PC-3 (cell line): ENCODE results near the gene REG3G. TPM values are rescaled to one million over a fixed set of nuclear protein-coding genes. Genes with fewer than 3 reads are reported as not detected.

Experiments
- ATAC-seq: fragments of 200-7000 bp; cut with Tn5 transposase; 2 replicates; pipeline ENCODE4 v1.9.1; 2020; ENCODE audit warnings: mild to moderate bottlenecking, moderate library complexity
- BruUV-seq: library from RNA; stranded (reverse); fragments of 400-500 nt; replicated peaks from 2 replicates; lab custom pipeline; 2021; lab: Mats Ljungman, UMichigan
- CTCF ChIA-PET: fragments of 300-600 bp; sonication (Branson Sonifier 250); formaldehyde crosslinking; loops from one replicate; lab custom pipeline; 2022; ENCODE audit warnings: antibody characterized with exemption; lab: Charles Lee
- POLR2A ChIA-PET: fragments of 300-600 bp; sonication (Branson Sonifier 250); formaldehyde crosslinking; loops from one replicate; lab custom pipeline; 2022; ENCODE audit warnings: antibody characterized with exemption; ENCODE audit not compliant: unreplicated experiment; lab: Charles Lee
- DNase-seq: peaks from one replicate; pipeline ENCODE4 v3.0.0-alpha.2; 2015
- H2AFZ ChIP-seq: fragments of 300-600 bp; sonication (generic); 2 replicates; pipeline ENCODE4 v1.6.0; 2016; ENCODE audit warnings: antibody characterized with exemption, low read length
- H3F3A ChIP-seq: fragments of 300-600 bp; sonication (generic); one replicate; pipeline ENCODE4 v1.6.0; 2017; ENCODE audit warnings: antibody characterized with exemption, low read length, control low read depth, mild to moderate bottlenecking; ENCODE audit not compliant: unreplicated experiment
- H3K27ac ChIP-seq: fragments of 300-600 bp; sonication (generic); 2 replicates; pipeline ENCODE4 v1.5.1; 2016; ENCODE audit warnings: mild to moderate bottlenecking, low read length
- H3K27me3 ChIP-seq: fragments of 300-600 bp; sonication (generic); 2 replicates; pipeline ENCODE4 v1.6.1; 2016; ENCODE audit warnings: low read length, mixed read lengths
- H3K36me3 ChIP-seq: fragments of 300-600 bp; sonication (generic); 2 replicates; pipeline ENCODE4 v1.6.1; 2016; ENCODE audit warnings: low read depth, mixed run types, low read length, mixed read lengths
- H3K4me1 ChIP-seq: fragments of 300-600 bp; sonication (generic); 2 replicates; pipeline ENCODE4 v1.5.1; 2016; ENCODE audit warnings: low read length; ENCODE audit not compliant: insufficient read depth
- H3K4me2 ChIP-seq: fragments of 300-600 bp; sonication (generic); 2 replicates; pipeline ENCODE4 v1.6.0; 2016; ENCODE audit warnings: low read length
- H3K4me3 ChIP-seq: fragments of 300-600 bp; sonication (generic); 2 replicates; pipeline ENCODE4 v1.5.1; 2016; ENCODE audit warnings: mild to moderate bottlenecking, low read length, mixed read lengths
- H3K79me2 ChIP-seq: fragments of 300-600 bp; sonication (generic); 2 replicates; pipeline ENCODE4 v1.6.1; 2017; ENCODE audit warnings: low read length, mixed read lengths
- H3K9ac ChIP-seq: fragments of 300-600 bp; sonication (generic); 2 replicates; pipeline ENCODE4 v1.6.0; 2016; ENCODE audit warnings: mild to moderate bottlenecking, low read length
- H3K9me2 ChIP-seq: fragments of 300-600 bp; sonication (generic); replicated peaks from 2 replicates; pipeline ENCODE4 v1.6.1; 2016; ENCODE audit warnings: mixed run types, low read length, mixed read lengths
- H3K9me3 ChIP-seq: fragments of 300-600 bp; sonication (generic); 2 replicates; pipeline ENCODE4 v1.6.1; 2016; ENCODE audit warnings: low read length, mixed read lengths
- H4K20me1 ChIP-seq: fragments of 300-600 bp; sonication (generic); 2 replicates; pipeline ENCODE4 v1.6.1; 2016; ENCODE audit warnings: low read length, mixed read lengths
- EZH2 ChIP-seq: fragments of 300-600 bp; sonication (generic); IDR thresholded peaks from one replicate; pipeline ENCODE4 v1.6.1; 2017; ENCODE audit warnings: antibody characterized with exemption, mild to moderate bottlenecking, low read length; ENCODE audit not compliant: unreplicated experiment
- EZH2phosphoT487 ChIP-seq: fragments of 300-600 bp; sonication (generic); IDR thresholded peaks from 2 replicates; pipeline ENCODE4 v1.6.1; 2018; ENCODE audit warnings: mild to moderate bottlenecking, antibody characterized with exemption, low read length, borderline replicate concordance
- intact Hi-C: fragments of 100-400 bp; cut with micrococcal nuclease; formaldehyde crosslinking; loops from 2 replicates; pipeline ENCODE4 v1.9.0; 2023
- total RNA-seq: library from RNA; depleted of rRNA; stranded (reverse); fragments of >200 nt; gene quantifications from 2 replicates; pipeline ENCODE4 v1.2.3, GENCODE V29; 2014
- TF ChIP-seq, protein P1 (sequence below): fragments of 300-600 bp; sonication (generic); conservative IDR thresholded peaks from 2 replicates; pipeline ENCODE4 v1.5.1; 2017; ENCODE audit warnings: antibody characterized with exemption, low read depth, mild to moderate bottlenecking, low read length

Gene REG3G
- total RNA-seq, 1 experiment from 2014 or later, result not detected

DNA sequence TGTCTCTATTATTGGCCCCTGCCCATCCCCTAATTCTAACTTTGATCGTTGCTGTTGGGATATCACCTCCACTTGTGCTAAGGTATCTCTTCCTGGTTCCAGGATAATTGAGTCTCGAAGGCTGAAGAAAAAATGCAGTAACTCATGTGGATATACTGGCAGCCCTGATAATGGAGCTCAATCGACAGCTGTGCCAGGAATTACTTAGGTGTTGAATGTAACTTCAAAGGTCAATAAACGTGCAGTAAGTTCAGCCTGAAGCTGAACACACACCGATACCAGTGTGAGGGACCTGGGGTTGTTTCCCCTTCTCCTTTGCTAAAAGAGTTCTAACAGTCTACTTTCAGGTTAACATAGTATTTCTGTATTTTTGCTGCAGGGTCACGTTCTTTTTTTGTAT, 11.9 kb upstream of the REG3G start:
- no peaks in the 10 kb centered on the region for H3F3A ChIP-seq
- ChIA-PET POLR2A (no interaction called here), CTCF (no interaction called here)
- intact Hi-C loops, result no loop called here
- no peak overlapping the region for H3K4me2 ChIP-seq
- no peak overlapping the region for H3K27ac ChIP-seq
- H3K4me1 ChIP-seq, result no peaks in the 10 kb centered on the region
- no peaks in the 10 kb centered on the region for H3K27me3 ChIP-seq
- no peaks in the 10 kb centered on the region for H3K79me2 ChIP-seq
- no peak overlapping the region for H3K4me3 ChIP-seq
- no peaks in the 10 kb centered on the region for H3K9me3 ChIP-seq
- no peaks in the 10 kb centered on the region for H4K20me1 ChIP-seq
- H3K9me2 ChIP-seq, result no peaks in the 10 kb centered on the region
- BruUV-seq, result no TSS peak
- H2AFZ ChIP-seq, result no peak overlapping the region
- DNase-seq (no peak), ATAC-seq (no peak)
- H3K9ac ChIP-seq, result no peak overlapping the region
- no peak for TF ChIP-seq EZH2phosphoT487
- TF ChIP-seq EZH2, result no peak
- TF ChIP-seq, protein P1, sequence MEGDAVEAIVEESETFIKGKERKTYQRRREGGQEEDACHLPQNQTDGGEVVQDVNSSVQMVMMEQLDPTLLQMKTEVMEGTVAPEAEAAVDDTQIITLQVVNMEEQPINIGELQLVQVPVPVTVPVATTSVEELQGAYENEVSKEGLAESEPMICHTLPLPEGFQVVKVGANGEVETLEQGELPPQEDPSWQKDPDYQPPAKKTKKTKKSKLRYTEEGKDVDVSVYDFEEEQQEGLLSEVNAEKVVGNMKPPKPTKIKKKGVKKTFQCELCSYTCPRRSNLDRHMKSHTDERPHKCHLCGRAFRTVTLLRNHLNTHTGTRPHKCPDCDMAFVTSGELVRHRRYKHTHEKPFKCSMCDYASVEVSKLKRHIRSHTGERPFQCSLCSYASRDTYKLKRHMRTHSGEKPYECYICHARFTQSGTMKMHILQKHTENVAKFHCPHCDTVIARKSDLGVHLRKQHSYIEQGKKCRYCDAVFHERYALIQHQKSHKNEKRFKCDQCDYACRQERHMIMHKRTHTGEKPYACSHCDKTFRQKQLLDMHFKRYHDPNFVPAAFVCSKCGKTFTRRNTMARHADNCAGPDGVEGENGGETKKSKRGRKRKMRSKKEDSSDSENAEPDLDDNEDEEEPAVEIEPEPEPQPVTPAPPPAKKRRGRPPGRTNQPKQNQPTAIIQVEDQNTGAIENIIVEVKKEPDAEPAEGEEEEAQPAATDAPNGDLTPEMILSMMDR, result no peak
- H3K36me3 ChIP-seq, result no peaks in the 10 kb centered on the region

- H3K36me3 ChIP-seq, result no peaks in the 10 kb centered on the region
- TF ChIP-seq, protein P1, result no peak
- no peak for TF ChIP-seq EZH2phosphoT487
- no peak for TF ChIP-seq EZH2
- DNase-seq (no peak), ATAC-seq (no peak)
- H4K20me1 ChIP-seq, result no peaks in the 10 kb centered on the region
- no peak overlapping the region for H3K4me2 ChIP-seq
- no peak overlapping the region for H2AFZ ChIP-seq
- no peak overlapping the region for H3K27ac ChIP-seq
- intact Hi-C loops, result no loop called here
- no peaks in the 10 kb centered on the region for H3K79me2 ChIP-seq
- H3K9me2 ChIP-seq, result no peaks in the 10 kb centered on the region
- H3K4me1 ChIP-seq, result no peaks in the 10 kb centered on the region
- H3K9me3 ChIP-seq, result no peaks in the 10 kb centered on the region
- POLR2A ChIA-PET, result no interaction called here
- H3K9ac ChIP-seq, result no peak overlapping the region
- BruUV-seq, result no TSS peak
- no peak overlapping the region for H3K4me3 ChIP-seq
- no peaks in the 10 kb centered on the region for H3K27me3 ChIP-seq
- no peaks in the 10 kb centered on the region for H3F3A ChIP-seq
- CTCF ChIA-PET, result no interaction called here
Observed at GRCh38 chr2:79016342-79016741, 9.2 kb upstream of the REG3G start.

DNA sequence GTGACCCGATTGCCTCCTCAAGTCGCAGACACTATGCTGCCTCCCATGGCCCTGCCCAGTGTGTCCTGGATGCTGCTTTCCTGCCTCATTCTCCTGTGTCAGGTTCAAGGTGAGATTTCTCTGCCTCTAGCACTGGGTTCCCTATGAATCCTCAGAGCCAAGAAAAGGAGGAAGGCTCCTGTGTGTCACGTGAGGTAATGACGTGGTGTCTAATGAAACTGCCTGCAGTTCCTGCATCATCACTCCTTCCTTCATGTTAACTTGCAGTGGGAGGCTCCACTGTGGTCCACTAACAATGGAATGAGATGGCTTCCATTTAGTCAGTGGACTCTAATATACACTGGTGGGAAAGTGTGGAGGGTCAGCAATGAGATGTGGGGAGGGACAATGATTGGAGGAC, 559 bp downstream of the REG3G start:
- Histone ChIP-seq H3K27me3 (no peaks in the 10 kb centered on the region), H3K9me2 (no peaks in the 10 kb centered on the region), H3K36me3 (no peaks in the 10 kb centered on the region), H3F3A (no peaks in the 10 kb centered on the region), H3K9ac (no peak overlapping the region), H2AFZ (no peak overlapping the region), H3K79me2 (no peaks in the 10 kb centered on the region), H3K4me3 (no peak overlapping the region), H3K9me3 (no peaks in the 10 kb centered on the region), H3K27ac (no peak overlapping the region), H3K4me1 (no peaks in the 10 kb centered on the region), H3K4me2 (no peak overlapping the region), H4K20me1 (no peaks in the 10 kb centered on the region)
- DNase-seq (no peak), ATAC-seq (no peak)
- intact Hi-C loops, result no loop called here
- CTCF ChIA-PET, result no interaction called here
- POLR2A ChIA-PET, result no interaction called here
- BruUV-seq, result no TSS peak
- no peak for TF ChIP-seq EZH2phosphoT487
- TF ChIP-seq, protein P1, result no peak
- TF ChIP-seq EZH2, result no peak
